ENCODE results near the gene ZNF548. TPM values are rescaled to one million over a fixed set of nuclear protein-coding genes. Genes with fewer than 3 reads are reported as not detected.

ZNF548 gene
- total and polyA plus RNA-seq, 4 donors = 2.3 to 29.0 (median 15.3) TPM

DNA sequence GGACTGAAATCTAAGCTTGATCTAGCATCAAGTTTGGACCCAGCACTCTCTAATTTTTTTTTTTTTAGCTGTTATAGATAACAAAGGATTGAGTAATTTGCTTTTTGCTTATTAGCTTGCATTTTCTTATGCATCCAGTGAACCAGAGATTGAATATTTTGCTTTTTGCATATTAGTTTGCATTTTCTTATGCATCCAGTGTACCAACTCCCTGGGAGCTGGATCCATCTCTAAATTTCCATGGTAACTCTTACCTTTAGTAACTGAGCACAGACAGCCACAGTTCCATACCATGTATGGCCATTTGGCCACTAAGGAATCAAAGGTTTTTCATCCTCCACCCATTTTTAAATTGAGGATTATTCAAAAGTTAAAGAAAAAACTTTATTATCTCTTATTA, 8.7 kb upstream of the ZNF548 start:
- Histone ChIP-seq H3K27me3 (ENCODE audit: control insufficient read depth in 1 of 2, insufficient read depth in 2 of 2, low read length in 1 of 2) (no peaks in the 10 kb centered on the region), H3K36me3 (ENCODE audit: control insufficient read depth in 1 of 2, insufficient read depth in 2 of 2, low read length in 1 of 2) (peaks cover 11 to 12% of the 10 kb centered on the region in 2 donors), H3K4me1 (ENCODE audit: control insufficient read depth in 1 of 2, insufficient read depth in 2 of 2, low read length in 2 of 2) (no peaks in the 10 kb centered on the region), H3K27ac (ENCODE audit: low read depth in 1 of 2, low read length in 2 of 2) (no peak overlapping the region), H3K4me3 (ENCODE audit: low read length in 2 of 2) (no peak overlapping the region), H3K9me3 (ENCODE audit: control insufficient read depth, low read length) (peaks cover 18% of the 10 kb centered on the region)
- intact Hi-C loops (cut with DNase I) = no loop called here
- no peak for DNase-seq
- no peak for ATAC-seq (ENCODE audit: low FRiP score)

GRCh38 chr19:57382806-57383488, 6.7 kb upstream of the ZNF548 start:
- DNase-seq (no peak), ATAC-seq (ENCODE audit: low FRiP score) (no peak)
- peaks cover 7% of the 10 kb centered on the region for H3K9me3 ChIP-seq (ENCODE audit: control insufficient read depth, low read length)
- H3K4me3 ChIP-seq (ENCODE audit: low read length in 2 of 2) = no peak overlapping the region
- H3K4me1 ChIP-seq (ENCODE audit: control insufficient read depth in 1 of 2, insufficient read depth in 2 of 2, low read length in 2 of 2) = no peaks in the 10 kb centered on the region
- peaks cover 2 to 4% of the 10 kb centered on the region in 2 donors for H3K36me3 ChIP-seq (ENCODE audit: control insufficient read depth in 1 of 2, insufficient read depth in 2 of 2, low read length in 1 of 2)
- no peaks in the 10 kb centered on the region for H3K27me3 ChIP-seq (ENCODE audit: control insufficient read depth in 1 of 2, insufficient read depth in 2 of 2, low read length in 1 of 2)
- H3K27ac ChIP-seq (ENCODE audit: low read depth in 1 of 2, low read length in 2 of 2) = no peak overlapping the region
- 84 to 85% methylated on average over 7 of the region's 7 CpGs for WGBS, 2 donors
- intact Hi-C loops (cut with DNase I) = no loop called here

DNA sequence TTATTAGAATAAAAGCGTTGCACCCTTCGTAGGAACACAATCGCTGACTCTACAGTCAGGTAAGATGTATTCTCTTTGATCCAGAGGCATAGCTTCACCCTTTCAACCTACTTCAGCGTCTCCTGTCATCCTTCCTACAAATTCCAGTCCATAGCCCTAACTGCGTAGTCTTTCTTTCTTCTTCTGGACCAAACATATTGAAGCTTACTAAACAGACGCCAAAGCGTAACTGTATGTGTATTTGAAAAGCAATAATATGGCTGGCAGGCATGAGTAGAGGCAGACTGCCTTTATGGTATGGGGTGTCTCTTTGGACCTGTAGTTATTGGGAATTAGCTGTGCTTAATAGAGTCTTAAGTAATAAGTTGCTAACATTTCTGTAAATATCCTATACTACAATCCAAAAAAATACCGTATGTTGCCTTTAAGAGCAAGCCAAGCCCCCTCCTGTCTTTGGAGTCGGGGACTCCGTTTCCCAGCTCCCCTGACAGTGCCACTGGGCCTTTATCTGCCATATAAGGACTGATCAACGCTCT, 392 bp upstream of the ZNF548 start:
- ATAC-seq (ENCODE audit: low FRiP score) (no peak), DNase-seq (no peak)
- H3K27me3 ChIP-seq (ENCODE audit: control insufficient read depth in 1 of 2, insufficient read depth in 2 of 2, low read length in 1 of 2) = no peaks in the 10 kb centered on the region
- peaks cover 0 to 2% of the 10 kb centered on the region in 2 donors for H3K4me1 ChIP-seq (ENCODE audit: control insufficient read depth in 1 of 2, insufficient read depth in 2 of 2, low read length in 2 of 2)
- H3K36me3 ChIP-seq (ENCODE audit: control insufficient read depth in 1 of 2, insufficient read depth in 2 of 2, low read length in 1 of 2) = peaks cover 4% of the 10 kb centered on the region in 2 donors
- 51 to 52% methylated on average over 11 of the region's 11 CpGs for WGBS, 2 donors
- intact Hi-C loops (cut with DNase I) = no loop called here
- H3K4me3 ChIP-seq (ENCODE audit: low read length in 2 of 2) = peak overlapping the region; percentile 27 to 40
- H3K9me3 ChIP-seq (ENCODE audit: control insufficient read depth, low read length) = peaks cover 5% of the 10 kb centered on the region
- H3K27ac ChIP-seq (ENCODE audit: low read depth in 1 of 2, low read length in 2 of 2) = peak overlapping the region; percentile 57 to 61

DNA sequence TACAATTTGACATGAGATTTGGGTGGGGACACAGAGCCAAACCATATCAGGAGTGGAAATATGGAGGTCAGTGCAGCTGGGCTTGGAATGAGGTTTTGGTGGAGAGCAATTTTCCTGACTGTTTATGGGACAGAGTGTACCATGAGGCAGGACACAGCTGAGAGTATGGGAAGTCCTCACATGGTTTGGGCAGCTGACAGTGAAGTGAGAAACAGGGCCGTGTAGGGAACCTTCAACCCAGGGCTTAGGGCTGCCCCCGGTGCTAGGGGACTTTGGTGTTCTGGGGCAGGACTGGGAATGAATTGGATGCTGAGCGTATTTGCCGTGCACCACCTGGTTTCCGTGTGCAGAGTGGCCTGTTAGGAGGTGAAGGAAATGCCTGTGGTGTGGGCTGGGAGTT, 6.1 kb downstream of the ZNF548 start:
- intact Hi-C loops (cut with DNase I) = no loop called here
- H3K4me3 ChIP-seq (ENCODE audit: low read length in 2 of 2) = no peak overlapping the region
- DNase-seq = no peak
- peaks cover 32 to 38% of the 10 kb centered on the region in 2 donors for H3K36me3 ChIP-seq (ENCODE audit: control insufficient read depth in 1 of 2, insufficient read depth in 2 of 2, low read length in 1 of 2)
- no peak for ATAC-seq (ENCODE audit: low FRiP score)
- H3K9me3 ChIP-seq (ENCODE audit: control insufficient read depth, low read length) = peaks cover 34% of the 10 kb centered on the region
- H3K27me3 ChIP-seq (ENCODE audit: control insufficient read depth in 1 of 2, insufficient read depth in 2 of 2, low read length in 1 of 2) = no peaks in the 10 kb centered on the region
- H3K27ac ChIP-seq (ENCODE audit: low read depth in 1 of 2, low read length in 2 of 2) = no peak overlapping the region
- peaks cover 0 to under 1% of the 10 kb centered on the region in 2 donors for H3K4me1 ChIP-seq (ENCODE audit: control insufficient read depth in 1 of 2, insufficient read depth in 2 of 2, low read length in 2 of 2)
- 84 to 92% methylated on average over 5 of the region's 5 CpGs for WGBS, 2 donors

GRCh38 chr19:57398868-57399267, 9.2 kb downstream of the ZNF548 start:
- Histone ChIP-seq H3K27me3 (ENCODE audit: control insufficient read depth in 1 of 2, insufficient read depth in 2 of 2, low read length in 1 of 2) (no peaks in the 10 kb centered on the region), H3K36me3 (ENCODE audit: control insufficient read depth in 1 of 2, insufficient read depth in 2 of 2, low read length in 1 of 2) (peaks cover 28 to 34% of the 10 kb centered on the region in 2 donors), H3K27ac (ENCODE audit: low read depth in 1 of 2, low read length in 2 of 2) (no peak overlapping the region), H3K4me3 (ENCODE audit: low read length in 2 of 2) (no peak overlapping the region), H3K9me3 (ENCODE audit: control insufficient read depth, low read length) (peaks cover 31% of the 10 kb centered on the region), H3K4me1 (ENCODE audit: control insufficient read depth in 1 of 2, insufficient read depth in 2 of 2, low read length in 2 of 2) (no peaks in the 10 kb centered on the region)
- intact Hi-C loops (cut with DNase I) = no loop called here
- ATAC-seq (ENCODE audit: low FRiP score) (no peak), DNase-seq (no peak)
- 94 to 96% methylated on average over 5 of the region's 5 CpGs for WGBS, 2 donors

DNA sequence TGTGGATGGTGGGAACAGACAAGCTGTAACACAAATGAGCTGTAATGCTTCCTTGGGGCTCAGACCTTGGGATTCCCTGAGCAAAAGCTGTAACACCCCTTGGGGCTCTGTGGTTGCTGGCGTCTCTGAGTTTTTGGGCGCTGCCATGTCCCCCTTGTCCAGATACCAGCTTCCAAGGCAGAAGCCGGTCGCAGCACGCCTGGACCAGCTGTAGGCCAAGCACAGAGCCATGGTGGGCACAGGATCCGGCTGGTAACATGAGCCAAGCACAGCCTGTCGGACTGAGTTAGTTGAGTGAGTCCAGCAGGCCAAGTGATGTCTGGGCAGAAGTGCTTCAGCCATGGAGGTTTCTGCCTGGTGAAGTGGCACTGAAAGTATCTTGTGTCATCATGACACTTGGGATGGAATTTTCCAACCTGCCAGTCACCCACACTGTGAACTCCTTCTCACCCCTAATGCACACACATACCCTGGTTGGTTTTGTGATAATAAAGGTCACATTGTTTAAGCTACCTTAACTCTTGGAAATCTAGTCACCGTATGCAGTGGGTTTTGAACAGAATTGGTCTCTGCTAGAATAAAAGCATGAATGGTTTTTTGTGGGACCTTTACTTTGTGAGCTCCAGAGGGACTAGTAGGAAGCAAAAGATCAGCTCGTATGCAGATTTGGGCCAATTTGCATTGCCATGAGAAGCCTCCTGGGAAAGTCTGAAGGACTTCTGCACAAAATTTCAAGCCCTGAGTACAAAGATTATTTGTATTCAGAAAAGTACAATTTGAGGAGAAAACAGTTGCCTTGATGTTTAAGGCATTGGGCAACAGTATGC, 14.3 kb downstream of the ZNF548 start:
- no peaks in the 10 kb centered on the region for H3K27me3 ChIP-seq (ENCODE audit: control insufficient read depth in 1 of 2, insufficient read depth in 2 of 2, low read length in 1 of 2)
- no peak overlapping the region for H3K27ac ChIP-seq (ENCODE audit: low read depth in 1 of 2, low read length in 2 of 2)
- H3K4me3 ChIP-seq (ENCODE audit: low read length in 2 of 2) = no peak overlapping the region
- intact Hi-C loops (cut with DNase I) = no loop called here
- no peak for DNase-seq
- H3K4me1 ChIP-seq (ENCODE audit: control insufficient read depth in 1 of 2, insufficient read depth in 2 of 2, low read length in 2 of 2) = no peaks in the 10 kb centered on the region
- H3K36me3 ChIP-seq (ENCODE audit: control insufficient read depth in 1 of 2, insufficient read depth in 2 of 2, low read length in 1 of 2) = peaks cover 2 to 4% of the 10 kb centered on the region in 2 donors
- no peak for ATAC-seq (ENCODE audit: low FRiP score)
- WGBS, 2 donors = 93% methylated on average over 9 of the region's 9 CpGs
- H3K9me3 ChIP-seq (ENCODE audit: control insufficient read depth, low read length) = peaks cover 7% of the 10 kb centered on the region

DNA sequence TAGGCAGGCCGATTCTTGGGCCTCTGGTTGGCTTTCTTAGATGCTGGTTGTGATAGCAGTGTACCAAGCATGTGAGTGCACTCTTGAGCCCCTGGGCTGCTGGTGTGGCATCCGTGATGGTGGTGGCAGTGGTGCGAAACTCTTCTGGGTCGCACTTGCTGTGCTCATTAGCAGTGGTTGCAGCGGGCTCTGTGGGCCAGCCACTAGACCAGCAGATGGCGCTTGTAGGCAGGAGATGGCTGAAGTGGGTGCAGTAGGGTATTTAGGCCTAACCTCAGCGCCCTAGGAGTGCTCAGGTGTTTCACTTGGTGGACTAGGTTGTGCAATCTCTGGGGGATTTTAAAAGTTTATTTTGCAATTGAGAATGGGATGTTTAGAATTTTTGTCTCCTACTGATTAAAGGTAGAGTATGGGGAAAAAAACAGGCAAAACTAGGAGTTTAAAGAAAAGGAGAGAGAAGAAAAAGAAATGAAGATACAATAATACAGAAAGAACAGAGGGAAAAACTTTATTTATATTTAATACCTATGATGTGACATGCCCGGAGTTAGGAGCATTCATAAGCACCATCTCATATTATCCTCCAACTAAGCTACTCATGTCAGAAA, 17.0 kb downstream of the ZNF548 start:
- H3K9me3 ChIP-seq (ENCODE audit: control insufficient read depth, low read length) = peaks cover 4% of the 10 kb centered on the region
- no peak for ATAC-seq (ENCODE audit: low FRiP score)
- peak; percentile 51 to 78 for DNase-seq
- no peaks in the 10 kb centered on the region for H3K36me3 ChIP-seq (ENCODE audit: control insufficient read depth in 1 of 2, insufficient read depth in 2 of 2, low read length in 1 of 2)
- no peak overlapping the region for H3K4me3 ChIP-seq (ENCODE audit: low read length in 2 of 2)
- no peak overlapping the region for H3K27ac ChIP-seq (ENCODE audit: low read depth in 1 of 2, low read length in 2 of 2)
- 9 to 13% methylated on average over 8 of the region's 8 CpGs for WGBS, 2 donors
- no peaks in the 10 kb centered on the region for H3K27me3 ChIP-seq (ENCODE audit: control insufficient read depth in 1 of 2, insufficient read depth in 2 of 2, low read length in 1 of 2)
- intact Hi-C loops (cut with DNase I) = no loop called here
- H3K4me1 ChIP-seq (ENCODE audit: control insufficient read depth in 1 of 2, insufficient read depth in 2 of 2, low read length in 2 of 2) = no peaks in the 10 kb centered on the region

DNA sequence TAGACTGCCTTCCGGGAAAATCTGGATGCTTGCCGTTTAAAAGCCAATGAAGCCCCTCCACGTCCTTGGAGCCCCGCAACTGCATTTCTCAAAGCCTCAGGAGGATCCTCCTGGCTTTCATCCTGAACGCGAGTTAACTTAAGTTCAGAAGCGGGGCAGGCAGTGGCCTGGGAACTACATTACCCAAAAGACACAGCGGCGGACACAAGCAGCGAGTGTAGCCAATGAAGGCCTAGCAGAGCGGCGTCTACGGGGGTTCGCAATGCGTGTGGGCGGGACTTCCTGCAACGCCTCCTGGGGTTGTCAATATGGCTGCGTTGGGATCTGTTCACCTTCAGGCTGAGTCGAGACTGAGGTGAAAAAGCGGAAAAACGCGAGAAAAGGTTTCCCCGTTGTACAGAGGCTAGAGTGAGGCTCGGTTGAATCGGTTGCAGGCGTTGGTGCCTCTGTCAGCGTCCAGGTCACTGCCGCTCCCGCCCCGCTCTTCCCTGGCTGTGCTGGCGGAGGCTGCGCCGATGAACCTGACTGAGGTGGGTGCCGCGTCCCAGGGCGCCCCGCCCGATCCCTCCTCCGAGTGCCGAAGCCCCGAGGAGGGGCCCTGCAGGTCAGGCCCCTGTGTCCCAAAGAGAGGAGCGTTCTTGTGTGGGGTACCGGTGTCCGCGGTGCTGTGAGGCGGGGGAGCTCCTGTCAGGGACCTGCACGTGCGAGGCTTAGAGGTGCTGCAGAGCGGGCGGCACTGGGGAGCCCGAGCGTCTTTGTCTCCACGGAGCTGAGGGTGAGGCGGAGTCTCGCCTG, 21.4 kb downstream of the ZNF548 start, which contains the start of gene ZNF17:
ZNF17 (plus strand) TSS at position 285 of the 795 bp plus-strand sequence. CDS start 2,455 bp downstream, outside the sequence.
- Histone ChIP-seq H3K9me3 (ENCODE audit: control insufficient read depth, low read length) (peaks cover 13% of the 10 kb centered on the region), H3K4me1 (ENCODE audit: control insufficient read depth in 1 of 2, insufficient read depth in 2 of 2, low read length in 2 of 2) (no peaks in the 10 kb centered on the region), H3K27ac (ENCODE audit: low read depth in 1 of 2, low read length in 2 of 2) (peak within 1 kb of the TSS in 1 of 2 donors; percentile 21), H3K36me3 (ENCODE audit: control insufficient read depth in 1 of 2, insufficient read depth in 2 of 2, low read length in 1 of 2) (peaks cover 8 to 10% of the 10 kb centered on the region in 2 donors), H3K27me3 (ENCODE audit: control insufficient read depth in 1 of 2, insufficient read depth in 2 of 2, low read length in 1 of 2) (no peaks in the 10 kb centered on the region), H3K4me3 (ENCODE audit: low read length in 2 of 2) (peak within 1 kb of the TSS; percentile 77 to 82)
- intact Hi-C loops (cut with DNase I) = loop anchor here in 1 of 2 donors (2.0 kb wide), 1 partner anchor 20 kb away; no protein-coding TSS in a partner anchor
- peak; percentile 100 for ATAC-seq (ENCODE audit: low FRiP score)
- 0% methylated on average over 55 of the region's 55 CpGs for WGBS, 2 donors
- DNase-seq = peak; percentile 97 to 98

Measured in aorta (tissue), 5 donors.